IPS DF 6.9 (cell line): ENCODE data around the gene KIAA0040.
"Not testable (repeated sequence)": the region's sequence is repeated elsewhere in the genome, so short reads cannot be mapped to it uniquely, and the experiment has no call there.

ENCODE experiments used
- DNase-seq: peaks from one replicate; pipeline ENCODE4 v3.0.0-alpha.2; 2013; ENCODE audit warnings: low read depth, low spot score
- H3K27ac ChIP-seq: one replicate; pipeline ENCODE4 v1.5.1; 2013; ENCODE audit warnings: low read length, control low read depth
- H3K27me3 ChIP-seq: 2 replicates; pipeline ENCODE4 v1.6.1; 2013; ENCODE audit warnings: mild to moderate bottlenecking, low read length; ENCODE audit not compliant: control insufficient read depth, insufficient read depth
- H3K36me3 ChIP-seq: 2 replicates; pipeline ENCODE4 v1.6.1; 2013; ENCODE audit warnings: low read length; ENCODE audit not compliant: control insufficient read depth, insufficient read depth
- H3K4me1 ChIP-seq: 2 replicates; pipeline ENCODE4 v1.6.1; 2013; ENCODE audit warnings: low read length; ENCODE audit not compliant: control insufficient read depth, insufficient read depth
- H3K4me3 ChIP-seq: 2 replicates; pipeline ENCODE4 v1.5.1; 2013; ENCODE audit warnings: mild to moderate bottlenecking, low read length
- H3K9me3 ChIP-seq: 2 replicates; pipeline ENCODE4 v1.6.1; 2013; ENCODE audit warnings: low read length, inconsistent platforms; ENCODE audit not compliant: control insufficient read depth, insufficient read depth
- WGBS: extraction: QIAGEN DNeasy Blood & Tissue Kit; methylation state at CpG from one replicate; pipeline ENCODE4 v1.1.7; 2013; ENCODE audit warnings: mixed read lengths, missing lambda C conversion rate; ENCODE audit not compliant: insufficient read length, insufficient coverage; 5-methylcytosine and 5-hydroxymethylcytosine counted together

KIAA0040 gene

DNA sequence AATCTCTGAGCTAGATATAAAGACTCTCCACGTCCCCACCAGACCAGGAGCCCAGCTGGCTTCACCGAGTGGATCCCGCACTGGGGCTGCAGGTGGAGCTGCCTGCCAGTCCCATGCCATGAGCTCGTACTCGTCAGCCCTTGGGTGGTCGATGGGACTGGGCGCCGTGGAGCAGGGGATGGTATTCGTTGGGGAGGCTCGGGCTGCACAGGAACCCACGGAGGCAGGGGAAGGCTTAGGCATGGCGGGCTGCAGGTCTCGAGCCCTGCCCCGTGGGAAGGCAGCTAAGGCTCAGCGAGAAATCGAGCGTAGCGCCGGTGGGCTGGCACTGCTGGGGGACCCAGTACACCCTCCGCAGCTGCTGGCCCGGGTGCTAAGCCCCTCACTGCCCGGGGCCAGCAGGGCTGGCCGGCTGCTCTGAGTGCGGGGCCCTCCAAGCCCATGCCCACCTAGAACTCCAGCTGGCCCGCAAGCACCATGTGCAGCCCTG lies 84.2 kb downstream of the KIAA0040 start:
- not testable (repeated sequence) for H3K27ac ChIP-seq, H3K4me3 ChIP-seq, H3K36me3 ChIP-seq, H3K4me1 ChIP-seq, DNase-seq, H3K9me3 ChIP-seq, H3K27me3 ChIP-seq
- WGBS: no CpG with 5 or more reads among the region's 25 CpGs
